G401 (cell line): Measurements from ENCODE around the gene YTHDF1. TPM values are rescaled to one million over a fixed set of nuclear protein-coding genes. Genes with fewer than 3 reads are reported as not detected.
"Not testable (repeated sequence)": the region's sequence is repeated elsewhere in the genome, so short reads cannot be mapped to it uniquely, and the experiment has no call there.

ENCODE experiments used
- DNase-seq: peaks from one replicate; pipeline ENCODE4 v3.0.0-alpha.2; 2015; ENCODE audit warnings: low spot score
- in situ Hi-C: cut with HindIII; loops from 2 replicates; pipeline ENCODE4 v1.10.0; 2016; ENCODE audit warnings: low sequenced_read_pairs, mixed read lengths
- total RNA-seq: library from RNA; depleted of rRNA; stranded (reverse); fragments of >200 nt; shearing (Covaris generic); gene quantifications from 2 replicates; pipeline ENCODE4 v1.2.3, GENCODE V29; 2014

The YTHDF1 gene
- total RNA-seq, 1 experiment from 2014 or later, result 27.1 TPM

- DNase-seq, result peak; percentile 29
- in situ Hi-C loops, result no loop called here
Observed at GRCh38 chr20:63232235-63233060, 16.5 kb upstream of the YTHDF1 start.

GRCh38 chr20:63230800-63231268, 14.9 kb upstream of the YTHDF1 start:
- DNase-seq, result peak; percentile 86
- in situ Hi-C loops, result no loop called here

DNA sequence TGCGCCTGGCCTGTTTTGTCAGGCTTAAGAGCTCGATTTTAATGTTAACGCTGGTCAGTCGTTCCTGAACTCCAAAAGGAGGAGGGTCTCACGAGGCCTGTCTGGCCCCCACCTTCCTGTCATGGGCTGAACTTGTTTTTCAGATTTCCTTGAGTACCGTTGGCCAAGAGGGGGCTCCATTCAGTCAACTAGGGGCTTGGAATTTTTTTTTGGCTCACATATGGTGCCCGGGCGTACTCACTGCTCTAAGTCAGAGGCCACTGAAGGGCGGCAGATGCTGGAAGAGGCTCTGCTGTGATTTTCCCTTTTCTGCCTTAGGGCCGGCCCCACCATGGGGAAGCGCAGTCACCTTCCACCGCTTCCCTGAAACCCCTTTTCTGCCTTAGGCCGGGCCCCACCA, 12.9 kb upstream of the YTHDF1 start:
- in situ Hi-C loops, result no loop called here
- DNase-seq, result no peak

- DNase-seq, result no peak
- in situ Hi-C loops, result no loop called here
Observed at GRCh38 chr20:63227260-63227659, 11.3 kb upstream of the YTHDF1 start.

DNA sequence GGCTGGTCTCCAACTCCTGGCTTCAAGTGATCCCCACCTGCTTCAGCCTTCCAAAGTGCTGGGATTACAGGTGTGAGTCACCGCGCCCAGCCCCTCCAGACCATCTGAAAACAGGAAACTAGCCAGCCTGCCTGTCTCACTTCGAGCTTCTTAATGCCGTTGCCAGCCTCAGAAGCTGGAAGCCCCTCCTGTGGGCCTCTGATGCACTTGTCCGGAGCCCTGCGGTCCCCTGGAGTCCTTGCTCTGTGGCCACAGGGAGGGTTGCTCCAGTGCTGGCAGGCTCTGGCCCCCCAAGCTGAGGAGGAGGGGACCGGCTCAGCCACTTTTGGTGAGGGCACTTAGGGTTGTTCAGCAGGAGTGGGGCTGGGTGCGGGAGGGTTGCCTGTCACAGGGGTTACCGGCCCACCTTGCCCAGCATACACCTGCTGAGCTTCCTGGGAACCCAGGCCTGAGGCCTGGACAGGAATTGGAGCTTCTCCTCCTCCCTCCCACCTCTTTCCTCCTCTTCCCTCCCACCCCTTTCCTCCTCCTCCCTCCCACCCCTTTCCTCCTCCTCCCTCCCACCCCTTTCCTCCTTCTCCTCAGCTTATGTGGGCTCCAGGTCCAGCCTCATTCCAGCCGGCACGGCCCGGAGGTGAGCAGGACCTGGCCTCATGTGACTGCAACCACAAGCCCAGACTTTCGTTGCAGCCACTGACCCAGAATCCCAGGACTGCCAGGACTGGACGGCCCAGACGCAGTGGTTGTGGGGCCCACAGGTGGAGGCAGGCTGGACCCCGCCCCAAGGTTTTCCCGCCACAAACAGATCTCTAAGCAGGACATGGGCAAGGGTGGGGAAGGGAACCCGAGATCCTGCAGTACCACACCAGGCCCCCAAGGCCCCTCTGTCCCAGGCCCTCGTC, 10.4 kb upstream of the YTHDF1 start:
- DNase-seq, result no peak

GRCh38 chr20:63225082-63225454, 9.1 kb upstream of the YTHDF1 start:
- peak; percentile 34 for DNase-seq
- in situ Hi-C loops, result no loop called here

More for the DNA sequence above, 10.4 kb upstream of the YTHDF1 start:
- in situ Hi-C loops, result no loop called here

- peak; percentile 52 for DNase-seq
- in situ Hi-C loops, result loop anchor here (5.0 kb wide), 1 partner anchor 73 kb away; no protein-coding TSS in a partner anchor
Observed at GRCh38 chr20:63224412-63225081, 8.6 kb upstream of the YTHDF1 start.

DNA sequence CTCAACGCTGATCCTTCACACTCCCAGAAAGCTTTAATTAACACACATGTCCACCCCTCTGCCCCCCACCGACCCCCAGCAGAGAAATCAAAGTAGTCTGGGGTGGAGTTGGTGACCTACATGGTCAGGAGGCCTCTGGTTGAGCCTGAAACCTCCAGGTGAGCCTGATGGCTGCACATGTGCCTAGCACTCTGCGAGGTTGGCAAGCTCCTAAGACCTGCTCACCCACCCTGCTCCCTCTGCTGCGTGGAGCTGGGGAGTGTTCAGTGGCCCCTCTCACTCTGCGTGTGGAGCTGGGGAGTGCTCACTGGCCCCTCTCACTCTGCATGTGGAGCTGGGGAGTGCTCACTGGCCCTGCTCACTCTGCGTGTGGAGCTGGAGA, 7.9 kb upstream of the YTHDF1 start:
- in situ Hi-C loops, result loop anchor here (5.0 kb wide), 1 partner anchor 73 kb away; no protein-coding TSS in a partner anchor
- no peak for DNase-seq

GRCh38 chr20:63223121-63223825, 7.3 kb upstream of the YTHDF1 start:
- in situ Hi-C loops, result loop anchor here (5.0 kb wide), 1 partner anchor 74 kb away; no protein-coding TSS in a partner anchor
- peak; percentile 48 for DNase-seq

DNA sequence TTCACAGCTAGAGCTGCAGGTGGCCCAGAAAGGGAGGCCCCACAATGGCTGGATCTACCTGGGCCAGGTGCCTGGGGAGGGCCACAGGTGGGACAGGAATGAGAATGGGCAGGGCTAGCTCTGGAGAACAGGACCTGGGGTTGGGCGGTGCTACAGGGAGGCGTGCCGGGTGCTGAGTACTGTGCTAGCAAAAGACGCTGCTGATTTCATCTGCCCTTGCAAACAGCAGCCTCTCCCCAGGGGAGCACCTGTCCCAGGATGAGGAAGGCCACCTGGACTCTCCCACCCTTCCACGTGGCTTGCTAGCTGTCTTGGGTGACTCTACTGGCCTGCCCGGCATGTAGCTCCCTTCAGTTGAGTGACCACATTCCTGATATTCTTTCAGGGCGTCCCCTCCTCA, 6.6 kb upstream of the YTHDF1 start:
- DNase-seq, result no peak
- in situ Hi-C loops, result loop anchor here (5.0 kb wide), 1 partner anchor 75 kb away; no protein-coding TSS in a partner anchor

DNA sequence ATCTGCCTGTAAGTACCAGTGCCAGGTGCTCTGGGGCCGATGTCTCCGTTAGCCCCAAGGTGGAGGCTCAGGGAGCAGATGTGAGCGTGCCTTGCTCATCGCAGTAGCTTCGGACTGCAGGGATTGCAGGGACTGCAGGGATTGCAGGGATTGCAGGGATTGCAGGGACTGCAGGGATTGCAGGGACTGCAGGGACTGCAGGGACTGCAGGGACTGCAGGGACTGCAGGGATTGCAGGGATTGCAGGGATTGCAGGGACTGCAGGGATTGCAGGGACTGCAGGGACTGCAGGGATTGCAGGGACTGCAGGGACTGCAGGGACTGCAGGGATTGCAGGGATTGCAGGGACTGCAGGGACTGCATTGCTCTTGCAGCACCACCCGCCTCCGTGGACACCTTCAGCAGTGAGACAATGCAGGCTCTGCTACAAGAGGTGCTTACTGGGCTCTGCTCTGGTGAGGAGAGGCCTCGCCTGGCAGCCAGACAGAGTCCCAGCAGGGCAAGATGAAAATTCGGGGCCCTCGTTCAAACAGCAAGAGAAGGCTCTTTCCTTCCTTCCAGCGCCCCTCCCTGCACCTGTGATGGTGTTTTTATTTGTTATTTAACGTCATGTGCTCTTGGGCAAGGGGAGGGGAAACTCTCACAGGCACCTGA, 5.6 kb upstream of the YTHDF1 start:
- DNase-seq, result not testable (repeated sequence)
- in situ Hi-C loops, result loop anchor here (5.0 kb wide), 1 partner anchor 76 kb away; no protein-coding TSS in a partner anchor

DNA sequence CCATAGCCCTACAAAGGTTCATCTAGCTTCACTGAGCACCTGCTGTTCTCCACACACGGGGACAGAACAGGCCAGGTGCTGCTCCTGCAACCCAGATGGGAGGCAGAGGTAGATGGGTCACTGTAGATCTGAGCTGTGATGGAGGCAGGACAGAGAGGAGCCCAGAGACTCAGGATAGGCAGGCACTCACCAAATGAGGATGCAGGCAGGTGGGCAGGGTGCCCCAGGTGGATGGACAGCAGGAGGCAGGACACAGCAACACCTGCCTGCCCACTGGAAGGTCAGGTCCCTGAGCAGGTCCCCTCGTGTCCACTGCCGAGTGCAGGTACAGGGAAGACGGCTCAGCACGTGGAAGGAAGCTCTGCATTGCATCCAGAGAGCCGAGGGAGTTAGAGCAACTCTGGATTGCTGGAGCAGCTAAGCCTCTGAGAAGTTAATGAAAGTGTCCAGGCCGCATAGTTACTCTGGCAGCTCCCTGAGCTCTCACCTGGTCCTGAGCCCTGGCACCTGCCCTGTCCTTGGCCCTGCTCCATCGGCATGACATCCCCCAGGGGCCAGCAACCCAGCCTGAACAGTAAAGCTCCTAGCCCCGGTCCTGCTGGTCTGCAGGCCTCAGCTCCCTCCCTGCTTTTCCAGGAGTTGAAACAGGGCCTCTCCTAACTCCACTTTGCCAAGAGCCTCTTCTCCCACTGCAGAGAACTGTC, 4.9 kb upstream of the YTHDF1 start:
- in situ Hi-C loops, result loop anchor here (5.0 kb wide), 1 partner anchor 76 kb away; no protein-coding TSS in a partner anchor
- no peak for DNase-seq

DNA sequence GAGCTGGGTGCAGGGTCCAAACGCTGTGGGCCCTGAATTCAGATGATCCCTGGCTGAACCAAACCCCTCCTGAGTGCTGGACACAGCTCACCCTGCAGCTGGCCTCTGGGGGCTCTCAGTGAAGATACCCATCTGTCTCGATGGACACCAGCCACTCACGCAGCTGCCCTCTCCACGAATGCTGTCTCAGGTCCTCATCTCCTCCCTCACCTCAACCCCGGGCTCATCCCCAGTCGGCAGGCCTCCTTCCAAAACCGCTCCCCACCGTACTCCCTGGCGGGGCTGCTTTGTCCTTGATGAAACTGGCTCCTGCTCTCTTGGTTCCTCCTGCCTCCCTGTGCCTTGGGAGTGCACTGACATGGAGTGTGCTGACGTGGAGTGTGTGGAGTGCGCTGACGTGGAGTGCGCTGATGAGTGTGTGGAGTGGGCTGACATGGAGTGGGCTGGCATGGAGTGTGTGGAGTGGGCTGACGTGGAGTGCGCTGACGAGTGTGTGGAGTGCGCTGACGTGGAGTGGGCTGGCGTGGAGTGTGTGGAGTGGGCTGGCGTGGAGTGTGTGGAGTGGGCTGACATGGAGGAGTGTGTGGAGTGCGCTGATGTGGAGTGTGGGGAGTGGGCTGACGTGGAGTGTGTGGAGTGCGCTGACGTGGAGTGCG, 4.1 kb upstream of the YTHDF1 start:
- no peak for DNase-seq
- in situ Hi-C loops, result loop anchor here (5.0 kb wide), 1 partner anchor 77 kb away; no protein-coding TSS in a partner anchor

- in situ Hi-C loops, result no loop called here
- no peak for DNase-seq
Observed at GRCh38 chr20:63219447-63219821, 3.5 kb upstream of the YTHDF1 start.

GRCh38 chr20:63218701-63219446, 2.9 kb upstream of the YTHDF1 start:
- no peak for DNase-seq
- in situ Hi-C loops, result no loop called here

DNA sequence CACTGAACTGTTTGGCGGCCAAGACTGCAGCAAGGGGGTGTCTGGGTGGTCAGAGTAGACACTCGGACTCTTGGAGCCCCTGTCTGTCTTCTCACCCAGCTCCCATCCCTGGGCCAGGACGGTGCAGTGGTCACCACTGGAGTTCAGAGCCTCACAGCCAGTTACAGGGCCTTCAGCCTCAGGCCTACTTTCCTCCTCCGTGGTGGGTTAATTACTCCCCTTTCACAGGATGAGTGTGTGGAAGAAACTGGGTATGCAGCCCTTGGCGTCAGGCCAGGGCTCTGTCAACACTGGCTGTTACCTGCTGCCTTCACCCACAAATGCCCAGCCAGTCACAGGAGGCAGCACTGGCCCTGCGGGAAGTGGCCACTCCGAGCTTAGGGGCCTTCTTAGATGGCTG, 1.8 kb upstream of the YTHDF1 start:
- DNase-seq, result no peak
- in situ Hi-C loops, result no loop called here
